GM18870 (cell line): ENCODE results near the gene ENTPD7.
"Not testable (repeated sequence)": the region's sequence is repeated elsewhere in the genome, so short reads cannot be mapped to it uniquely, and the experiment has no call there.

ENCODE experiments used
- ATAC-seq: cut with Tn5 transposase; IDR thresholded peaks from one replicate; pipeline ENCODE4 v1.9.1; 2021; ENCODE audit warnings: moderate library complexity; ENCODE audit not compliant: unreplicated experiment

Gene ENTPD7

DNA sequence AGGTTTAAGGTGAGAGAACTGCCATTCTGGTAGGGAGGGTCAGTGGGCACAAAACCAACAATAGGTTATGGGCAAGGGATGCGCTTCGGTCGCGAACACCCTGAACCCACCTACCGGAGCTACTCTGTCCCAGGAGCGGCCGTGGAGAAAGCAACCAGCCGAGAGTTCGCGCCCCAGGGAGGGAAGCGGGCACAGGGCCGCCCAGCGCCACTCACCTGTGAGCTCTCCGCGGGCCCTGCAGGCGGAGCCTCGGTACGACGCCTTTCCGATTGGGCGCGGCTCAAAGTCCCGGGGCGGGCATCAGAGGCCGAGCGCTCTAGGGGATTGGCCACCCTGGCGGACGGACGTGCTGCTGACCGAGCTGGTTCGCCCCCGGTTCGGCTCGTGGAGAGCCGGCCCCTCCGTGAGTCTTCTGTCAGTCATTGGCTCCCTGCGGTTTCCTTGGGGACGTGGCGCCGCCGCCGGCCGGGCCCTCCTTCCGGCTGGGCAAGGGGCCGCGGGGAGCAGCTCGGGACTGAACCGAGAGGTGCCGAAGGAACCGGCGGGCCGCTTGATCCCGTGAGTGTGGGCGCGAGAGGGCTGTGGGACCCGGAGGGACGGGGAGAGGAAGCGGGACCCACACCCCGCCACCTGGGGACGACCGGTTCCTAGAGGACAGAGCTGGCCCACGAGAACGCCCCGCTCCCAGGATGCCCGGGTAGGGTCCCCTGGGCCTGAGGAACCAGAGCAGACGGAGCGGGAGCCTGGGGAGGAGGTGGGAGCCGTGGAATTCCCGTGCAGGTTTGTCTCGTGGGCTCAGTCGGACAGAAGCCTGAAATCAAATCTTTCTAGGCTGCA, at the start of gene ENTPD7:
Gene ENTPD7, plus strand, starts transcription at position 479 of the 837 bp plus-strand sequence. CDS start 448 bp downstream, outside the sequence.
- ATAC-seq: peak; percentile 97

DNA sequence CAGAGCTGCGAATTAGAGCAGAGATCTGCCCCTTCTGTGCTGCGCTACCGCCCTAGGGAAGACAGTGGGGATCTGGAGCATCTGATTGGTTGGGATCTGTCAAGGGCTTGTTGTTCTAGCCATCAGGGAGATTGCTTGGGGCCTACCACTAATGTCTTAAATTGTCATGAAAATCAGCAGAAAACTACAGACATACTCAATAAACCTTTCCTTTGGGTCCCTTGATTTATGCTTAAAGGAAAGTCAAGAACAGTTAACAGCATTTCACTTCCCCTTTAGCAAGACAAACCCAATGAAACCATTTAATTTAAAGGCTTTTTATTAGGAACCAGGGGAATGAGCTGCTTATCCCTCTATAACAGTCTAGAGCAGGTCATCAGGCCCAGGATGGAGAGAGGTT, 49.1 kb upstream of the ENTPD7 start:
- no peak for ATAC-seq

GRCh38 chr10:99611326-99611725, 48.0 kb upstream of the ENTPD7 start:
- ATAC-seq: no peak

DNA sequence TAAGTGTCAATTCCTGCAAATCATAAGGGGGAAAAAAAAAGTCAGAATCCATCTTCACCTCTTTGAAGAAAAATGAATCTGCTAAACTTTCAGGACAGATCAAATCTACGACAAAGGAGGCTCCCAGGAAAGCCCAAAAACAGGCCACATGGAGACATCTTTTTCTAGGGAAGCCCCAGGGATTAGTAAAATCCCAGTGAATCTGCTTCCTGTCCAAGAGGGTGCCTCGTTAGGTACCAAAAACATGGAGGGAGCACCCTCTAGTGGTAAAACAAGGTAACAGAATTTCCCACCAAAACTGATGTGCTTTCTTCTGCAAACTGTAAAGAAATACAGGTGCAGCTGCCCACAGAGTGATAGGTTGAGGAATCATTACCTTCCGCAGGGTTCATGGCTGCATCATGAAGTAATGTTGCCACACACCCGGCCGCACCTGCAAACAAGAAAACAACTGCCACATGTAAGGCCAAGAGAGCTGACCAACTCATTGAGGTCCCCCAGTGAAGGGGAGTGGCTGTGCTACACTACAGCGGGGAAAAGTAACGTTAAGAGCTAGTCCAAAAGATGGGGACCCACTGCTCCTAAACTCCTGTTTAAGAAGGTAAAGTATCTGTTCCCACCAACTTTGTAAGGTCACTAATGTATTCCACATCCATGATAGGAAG, 47.0 kb upstream of the ENTPD7 start:
- no peak for ATAC-seq

DNA sequence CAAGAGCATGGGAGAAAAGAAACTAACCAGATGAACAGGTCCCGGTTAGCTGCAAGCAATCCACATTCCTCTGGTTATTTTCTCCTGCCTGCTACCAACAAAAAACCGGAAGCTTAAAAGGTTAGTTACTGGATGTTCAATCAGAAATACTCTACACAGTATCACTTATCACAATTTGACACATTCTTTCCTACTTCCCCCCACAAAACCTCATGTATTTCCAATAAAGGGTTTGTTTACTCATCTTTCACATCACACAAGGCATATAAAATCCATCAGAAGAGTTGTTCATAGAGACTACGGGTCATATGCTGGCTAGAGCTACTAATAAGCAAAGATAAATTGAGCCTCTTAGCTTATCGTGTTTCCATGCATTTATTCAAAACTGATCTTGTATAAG, 43.9 kb upstream of the ENTPD7 start:
- ATAC-seq: no peak

DNA sequence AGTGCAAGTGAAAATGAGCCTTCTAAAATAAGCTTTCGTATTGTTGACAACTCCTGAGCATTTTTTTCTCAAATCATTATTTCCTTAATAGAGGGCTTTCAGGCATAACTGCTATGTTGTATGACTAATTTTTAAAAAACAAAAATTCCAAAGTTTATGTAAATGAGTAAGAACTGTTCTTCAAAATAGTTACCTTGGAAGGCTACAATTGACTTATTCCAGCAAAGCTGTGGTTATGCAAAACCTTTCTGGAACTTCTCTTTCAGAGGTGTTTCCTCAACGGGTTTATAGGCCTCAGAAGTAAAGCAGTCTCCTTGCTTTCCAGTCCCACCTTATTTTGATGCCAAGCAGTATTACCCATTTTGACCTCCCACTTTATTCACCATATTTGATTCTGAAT, 41.6 kb upstream of the ENTPD7 start:
- ATAC-seq: no peak

- ATAC-seq: no peak
Measured at GRCh38 chr10:99619090-99619800, 40.1 kb upstream of the ENTPD7 start.

DNA sequence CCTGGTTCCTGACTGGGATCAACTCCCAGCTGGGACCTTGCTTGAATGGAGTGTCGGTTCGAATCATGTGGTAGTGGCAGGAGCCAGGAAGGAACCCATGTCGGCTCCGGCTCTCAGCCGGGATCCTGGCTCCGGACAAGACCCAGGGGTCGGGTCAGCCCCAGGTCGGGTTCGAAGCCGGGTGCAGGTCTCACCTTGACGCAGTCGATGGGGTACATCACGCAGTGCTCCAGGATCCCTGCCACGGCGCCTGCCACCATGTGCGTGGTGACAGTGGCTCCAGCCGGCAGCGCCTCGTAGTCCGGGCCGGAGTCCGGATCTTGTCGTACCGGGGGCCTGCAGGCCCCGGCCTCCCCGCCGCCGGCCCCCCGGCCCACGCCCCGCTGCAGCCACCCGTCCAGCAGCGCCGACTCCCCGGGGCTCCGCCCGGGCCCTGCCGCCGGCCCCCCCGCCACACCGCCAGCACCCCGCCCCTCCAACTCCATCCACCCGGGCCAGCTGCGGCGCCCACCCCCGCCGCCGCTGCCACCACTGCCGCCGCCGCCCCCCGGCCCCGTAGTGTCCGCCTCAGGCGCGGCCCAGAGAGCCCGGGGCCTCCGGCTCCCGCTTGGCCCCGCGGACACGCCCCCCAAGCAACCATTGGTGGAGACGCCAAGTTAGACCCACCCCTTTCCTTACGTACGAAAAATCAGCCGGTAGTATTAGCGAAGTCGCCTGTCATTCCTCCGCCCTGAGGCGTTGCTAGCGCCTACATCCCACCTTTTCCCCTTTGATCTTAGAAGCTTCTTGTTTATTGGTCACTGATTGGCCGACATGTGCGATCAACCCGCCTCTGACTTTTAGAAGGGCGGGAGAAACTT, 39.2 kb upstream of the ENTPD7 start, which contains the start of gene SLC25A28:
Gene SLC25A28, minus strand, starts transcription at position 589 of the 860 bp plus-strand sequence. Its CDS starts 104 bp downstream, at position 485.
- ATAC-seq: peak; percentile 91

DNA sequence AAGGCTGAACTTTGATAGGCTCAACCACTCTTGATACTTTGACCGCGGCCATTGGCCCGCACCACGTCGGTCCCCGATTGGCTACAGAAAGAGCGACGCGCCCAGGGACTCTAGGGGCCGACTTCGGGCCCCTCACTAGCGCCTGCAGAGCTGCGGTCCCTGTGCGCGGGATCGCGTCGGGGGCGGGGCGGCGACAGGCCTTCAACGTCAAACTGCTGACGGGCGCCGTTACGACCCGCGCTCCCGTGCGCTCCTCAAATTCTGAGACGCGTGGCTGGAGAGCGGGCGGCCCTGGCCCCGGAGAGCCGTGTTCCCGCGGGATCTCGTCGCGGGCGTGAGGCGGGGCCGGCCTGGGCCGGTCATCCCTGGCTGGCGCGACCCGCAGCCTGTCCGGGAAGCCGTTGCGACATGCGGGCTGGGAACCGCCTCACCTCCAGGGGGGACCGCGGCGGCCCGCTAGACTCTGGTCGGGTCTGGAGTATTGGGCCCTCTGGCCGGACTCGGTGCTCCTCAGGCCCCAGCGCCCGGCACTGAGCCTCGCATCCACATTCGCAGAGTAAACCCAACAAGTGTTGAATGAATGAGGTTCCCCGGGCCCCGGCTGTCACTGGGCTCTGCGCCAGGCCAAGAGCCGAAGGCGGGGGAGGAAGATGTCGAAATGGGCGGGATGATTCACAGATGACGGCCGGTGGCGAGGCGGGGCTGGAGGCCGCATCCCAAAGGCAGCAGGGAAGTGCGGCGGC, 38.4 kb upstream of the ENTPD7 start:
- peak; percentile 34 for ATAC-seq

- ATAC-seq: no peak
Measured at GRCh38 chr10:99621454-99622251, 37.7 kb upstream of the ENTPD7 start.

DNA sequence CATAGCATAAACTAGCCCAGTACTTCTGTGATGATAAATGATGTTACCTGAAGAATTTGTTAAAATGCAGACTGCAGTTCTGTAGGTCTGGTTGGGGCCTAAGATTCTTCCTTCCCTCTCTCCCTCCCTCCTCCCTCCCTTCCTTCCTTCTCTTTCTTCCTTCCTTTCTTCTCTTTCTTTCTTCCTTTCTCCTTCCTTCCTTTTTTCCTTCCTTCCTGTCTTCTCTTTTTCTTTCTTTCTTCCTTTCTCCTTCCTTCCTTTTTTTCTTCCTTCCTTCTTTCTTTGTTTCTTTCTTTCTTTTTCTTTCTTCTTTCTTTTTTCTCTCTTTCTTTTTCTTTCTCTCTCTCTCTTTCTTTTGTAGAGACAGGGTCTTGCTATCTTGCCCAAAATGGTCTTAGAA, 35.4 kb upstream of the ENTPD7 start:
- ATAC-seq: no peak

GRCh38 chr10:99625124-99625523, 34.2 kb upstream of the ENTPD7 start:
- ATAC-seq: not testable (repeated sequence)

GRCh38 chr10:99628923-99629624, 30.2 kb upstream of the ENTPD7 start:
- ATAC-seq: no peak

DNA sequence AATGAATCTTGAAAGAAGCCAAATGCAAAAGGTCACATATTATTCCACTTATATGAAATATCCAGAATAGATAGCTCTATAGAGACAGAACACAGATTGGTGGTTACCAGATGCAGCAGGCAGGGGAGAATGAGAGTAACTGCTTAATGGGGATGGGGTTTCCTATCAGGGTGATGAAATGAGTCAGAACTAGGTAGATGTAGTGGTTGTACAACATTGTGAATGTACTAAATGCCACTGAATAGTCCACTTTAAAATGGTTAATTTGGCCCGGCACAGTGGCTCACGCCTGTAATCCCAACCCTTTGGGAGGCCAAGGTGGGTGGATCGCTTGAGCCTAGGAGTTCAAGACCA, 29.7 kb upstream of the ENTPD7 start:
- no peak for ATAC-seq

DNA sequence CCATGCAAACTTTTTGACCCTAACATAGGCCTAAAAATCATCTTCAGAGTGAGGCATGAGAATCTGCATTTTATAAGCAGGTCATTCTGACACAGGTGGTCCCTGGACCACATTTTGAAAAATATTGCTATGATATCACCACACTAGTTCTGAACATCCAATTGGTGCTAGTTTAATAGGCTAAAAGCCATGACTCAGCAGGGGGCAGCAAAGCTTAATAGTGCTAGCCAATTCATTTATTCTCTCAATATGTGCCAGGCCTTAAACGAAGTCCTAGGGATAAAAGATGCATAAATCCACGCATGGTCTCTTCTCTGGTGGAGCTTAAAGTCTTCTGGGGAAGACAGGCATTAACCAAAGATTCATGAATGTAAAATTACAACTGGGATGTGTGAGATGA, 28.9 kb upstream of the ENTPD7 start:
- ATAC-seq: no peak

DNA sequence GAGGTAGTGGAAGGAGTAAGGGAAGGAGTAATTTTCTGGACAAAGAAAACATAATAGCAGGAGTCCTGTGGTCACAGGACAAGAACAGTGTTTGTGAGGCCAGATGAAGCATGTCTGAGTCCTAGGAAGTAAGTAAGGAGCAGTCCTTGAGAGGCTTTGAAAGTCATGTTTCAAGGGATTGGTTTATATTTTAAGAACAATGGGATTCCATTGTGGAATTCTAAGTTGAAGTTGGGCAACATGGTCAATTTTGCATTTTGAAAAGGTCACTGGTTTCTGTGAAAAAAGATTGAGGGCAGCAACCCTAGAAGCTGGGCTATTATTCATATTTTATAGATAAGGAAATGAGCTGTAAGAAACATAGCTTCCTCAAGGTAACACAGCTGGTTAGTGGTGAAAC, 28.3 kb upstream of the ENTPD7 start:
- ATAC-seq: no peak

DNA sequence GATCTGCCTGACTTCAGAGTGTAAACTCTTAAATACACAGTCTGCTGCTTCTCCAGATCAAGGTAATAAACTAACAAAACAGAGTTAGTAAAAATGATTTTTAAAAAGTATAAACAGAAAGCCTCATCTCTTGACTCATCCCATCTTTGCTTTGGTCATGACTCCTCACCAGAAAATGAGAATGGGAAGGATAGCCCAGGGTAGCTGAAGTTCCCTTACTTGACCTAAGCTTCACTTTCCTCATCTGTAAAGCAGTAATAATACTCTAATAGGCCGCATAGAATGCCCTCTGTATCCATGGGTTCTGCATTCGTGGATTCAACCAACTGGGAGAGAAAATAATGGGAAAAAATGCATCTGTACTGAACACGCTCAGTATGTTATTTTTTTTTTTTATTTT, 27.8 kb upstream of the ENTPD7 start:
- no peak for ATAC-seq

DNA sequence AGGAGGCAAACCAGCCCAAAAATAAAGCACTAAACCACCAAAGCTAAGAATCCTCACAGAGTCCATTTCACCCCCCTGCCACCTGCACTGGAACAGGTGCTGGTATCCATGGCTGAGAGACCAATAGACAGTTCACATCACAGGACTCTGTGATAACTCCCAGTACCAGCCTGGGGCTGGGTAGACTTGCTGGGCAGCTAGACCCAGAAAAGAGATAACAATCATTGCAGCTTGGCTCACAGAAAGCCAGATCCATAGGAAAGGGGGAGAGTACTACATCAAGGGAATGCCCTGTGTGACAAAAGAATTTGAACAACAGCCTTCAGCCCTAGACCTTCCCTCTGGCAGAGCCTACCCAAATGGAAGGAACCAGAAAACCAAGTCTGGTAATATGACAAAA, 25.5 kb upstream of the ENTPD7 start:
- ATAC-seq: no peak
